ENCODE measurements around the gene ATG10. TPM values are rescaled to one million over a fixed set of nuclear protein-coding genes. Genes with fewer than 3 reads are reported as not detected.
"Not testable (repeated sequence)": the region's sequence is repeated elsewhere in the genome, so short reads cannot be mapped to it uniquely, and the experiment has no call there.

Gene ATG10
- total and polyA plus RNA-seq, 7 donors, result 4.2 to 7.4 (median 6.0) TPM

GRCh38 chr5:82105457-82105856 is 133.6 kb downstream of the ATG10 start:
- Histone ChIP-seq H3K36me3 (ENCODE audit: insufficient read depth in 1 of 2, low read depth in 1 of 2) (no peaks in the 10 kb centered on the region), H3K4me3 (no peak overlapping the region), H3K9me3 (no peaks in the 10 kb centered on the region), H3K27ac (no peak overlapping the region), H3K27me3 (ENCODE audit: insufficient read depth in 3 of 3, low read length in 2 of 3) (no peaks in the 10 kb centered on the region), H3K4me1 (peaks cover 10% of the 10 kb centered on the region)
- ATAC-seq, result peak in 2 of 4 donors; percentile 54 to 65
- WGBS, 3 donors, result 60 to 64% (median 62%) methylated on average over 1 of the region's 1 CpG
- TF ChIP-seq CTCF (IDR thresholded peaks at IDR 0.05), result no peak
- intact Hi-C loops (cut with DNase I), result loop anchor here (5.0 to 10.0 kb wide), 2 partner anchors 62 to 119 kb away; no protein-coding TSS in a partner anchor
- no peak for DNase-seq

GRCh38 chr5:82106207-82106606 is 134.4 kb downstream of the ATG10 start:
- 62 to 77% (median 73%) methylated on average over 3 of the region's 3 CpGs for WGBS, 3 donors
- Histone ChIP-seq H3K4me1 (peaks cover 10% of the 10 kb centered on the region), H3K9me3 (no peaks in the 10 kb centered on the region), H3K36me3 (ENCODE audit: insufficient read depth in 1 of 2, low read depth in 1 of 2) (no peaks in the 10 kb centered on the region), H3K27me3 (ENCODE audit: insufficient read depth in 3 of 3, low read length in 2 of 3) (no peaks in the 10 kb centered on the region), H3K4me3 (no peak overlapping the region), H3K27ac (no peak overlapping the region)
- DNase-seq, result no peak
- intact Hi-C loops (cut with DNase I), result loop anchor here (2.0 to 10.0 kb wide), 3 partner anchors 61 to 119 kb away; no protein-coding TSS in a partner anchor
- peak in 2 of 4 donors; percentile 83 to 91 for ATAC-seq
- no peak for TF ChIP-seq CTCF (IDR thresholded peaks at IDR 0.05)

- WGBS, 3 donors, result 19 to 32% (median 26%) methylated on average over 1 of the region's 1 CpG
- H3K27ac ChIP-seq, result no peak overlapping the region
- no peaks in the 10 kb centered on the region for H3K27me3 ChIP-seq (ENCODE audit: insufficient read depth in 3 of 3, low read length in 2 of 3)
- ATAC-seq (peak in 1 of 4 donors; percentile 36), DNase-seq (no peak)
- TF ChIP-seq CTCF (IDR thresholded peaks at IDR 0.05), result no peak
- H3K4me1 ChIP-seq, result peaks cover 10% of the 10 kb centered on the region
- no peaks in the 10 kb centered on the region for H3K36me3 ChIP-seq (ENCODE audit: insufficient read depth in 1 of 2, low read depth in 1 of 2)
- intact Hi-C loops (cut with DNase I), result loop anchor here (2.0 to 10.0 kb wide), 3 partner anchors 60 to 118 kb away; no protein-coding TSS in a partner anchor
- no peaks in the 10 kb centered on the region for H3K9me3 ChIP-seq
- H3K4me3 ChIP-seq, result no peak overlapping the region
These were observed 134.9 kb downstream of the ATG10 start for GRCh38 chr5:82106756-82107155.

GRCh38 chr5:82107267-82107666 is 135.4 kb downstream of the ATG10 start:
- peak; percentile 50 for TF ChIP-seq CTCF (IDR thresholded peaks at IDR 0.05)
- intact Hi-C loops (cut with DNase I), result loop anchor here (2.0 to 10.0 kb wide), 3 partner anchors 60 to 118 kb away; no protein-coding TSS in a partner anchor
- Histone ChIP-seq H3K36me3 (ENCODE audit: insufficient read depth in 1 of 2, low read depth in 1 of 2) (no peaks in the 10 kb centered on the region), H3K27ac (no peak overlapping the region), H3K9me3 (no peaks in the 10 kb centered on the region), H3K27me3 (ENCODE audit: insufficient read depth in 3 of 3, low read length in 2 of 3) (no peaks in the 10 kb centered on the region), H3K4me1 (peaks cover 10% of the 10 kb centered on the region), H3K4me3 (no peak overlapping the region)
- peak in 2 of 4 donors; percentile 56 to 78 for ATAC-seq
- DNase-seq, result no peak

- intact Hi-C loops (cut with DNase I), result loop anchor here (5.0 to 10.0 kb wide), 2 partner anchors 58 to 116 kb away; no protein-coding TSS in a partner anchor
These were observed 137.2 kb downstream of the ATG10 start for GRCh38 chr5:82109013-82109412.

GRCh38 chr5:82109915-82110314 is 138.1 kb downstream of the ATG10 start:
- intact Hi-C loops (cut with DNase I), result loop anchor here (5.0 to 10.0 kb wide), 2 partner anchors 57 to 115 kb away; no protein-coding TSS in a partner anchor

More at GRCh38 chr5:82109013-82109412, 137.2 kb downstream of the ATG10 start:
- Histone ChIP-seq H3K4me1 (peaks cover 10% of the 10 kb centered on the region), H3K27me3 (ENCODE audit: insufficient read depth in 3 of 3, low read length in 2 of 3) (no peaks in the 10 kb centered on the region), H3K4me3 (no peak overlapping the region), H3K36me3 (ENCODE audit: insufficient read depth in 1 of 2, low read depth in 1 of 2) (no peaks in the 10 kb centered on the region), H3K27ac (no peak overlapping the region), H3K9me3 (no peaks in the 10 kb centered on the region)
- DNase-seq (no peak), ATAC-seq (no peak)
- no peak for TF ChIP-seq CTCF (IDR thresholded peaks at IDR 0.05)
- WGBS, 3 donors, result 96 to 100% (median 99%) methylated on average over 3 of the region's 3 CpGs

More at GRCh38 chr5:82109915-82110314, 138.1 kb downstream of the ATG10 start:
- ATAC-seq; H3K4me3 ChIP-seq; H3K27ac ChIP-seq; H3K9me3 ChIP-seq; H3K36me3 ChIP-seq (ENCODE audit: insufficient read depth in 1 of 2, low read depth in 1 of 2); H3K27me3 ChIP-seq (ENCODE audit: insufficient read depth in 3 of 3, low read length in 2 of 3); DNase-seq: not testable (repeated sequence)
- peaks cover 10% of the 10 kb centered on the region for H3K4me1 ChIP-seq
- WGBS, 3 donors, result 100% methylated on average over 2 of the region's 2 CpGs

Measured in psoas muscle (tissue), 8 donors.